Inflammatory macrophage treated with lipopolysaccharide for 1 hour (primary cell): ENCODE data around the gene SIRT5.

Experiments used
- DNase-seq, 2 donors: peaks; one replicate each; pipeline ENCODE4 v3.0.0-alpha.2; 2020 to 2022

The SIRT5 gene

DNA sequence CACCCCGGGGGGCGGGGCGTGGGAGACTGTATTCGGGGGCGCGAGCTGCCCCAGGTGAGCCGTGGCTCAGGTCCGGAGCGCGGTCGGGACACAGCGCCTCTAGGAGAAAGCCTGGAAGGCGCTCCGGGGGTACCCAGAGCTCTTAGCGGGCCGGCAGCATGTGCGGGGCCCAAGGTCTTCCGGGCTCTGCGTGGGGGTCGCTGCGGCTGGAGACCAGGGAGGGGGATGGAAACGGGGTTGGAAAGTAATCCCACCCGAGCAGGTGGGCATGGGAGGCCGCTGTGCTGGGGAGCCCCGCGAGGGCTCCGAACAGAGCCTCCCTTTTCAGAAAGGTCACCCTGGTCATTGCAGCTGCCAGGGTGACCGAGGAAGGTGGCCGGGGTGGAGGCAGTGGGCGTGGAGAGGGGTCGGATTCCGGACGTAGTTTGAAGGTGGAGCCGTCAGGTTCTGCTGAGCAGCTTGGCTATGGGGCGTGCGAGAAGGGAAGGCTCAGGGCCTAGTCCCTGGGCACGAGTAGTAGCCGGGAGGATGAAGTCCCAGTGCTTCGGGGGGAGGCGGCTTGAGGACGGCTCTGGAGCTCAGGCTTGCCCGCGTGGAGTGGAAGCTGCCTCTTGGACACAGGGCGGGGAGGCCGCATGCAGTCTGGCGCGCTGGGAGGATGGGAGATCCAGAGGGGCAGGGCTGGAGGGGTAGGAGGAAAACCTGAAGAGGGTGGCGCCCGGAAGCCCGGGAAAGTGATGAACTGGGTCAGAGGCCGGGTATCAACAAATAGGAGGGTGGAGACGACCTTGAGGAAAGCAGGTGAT is at the start of gene SIRT5:
TSS of gene SIRT5 (plus strand) at position 31 of the 806 bp plus-strand sequence. CDS start 9,510 bp downstream, outside the sequence.
- peak; percentile 63 to 69 for DNase-seq

DNA sequence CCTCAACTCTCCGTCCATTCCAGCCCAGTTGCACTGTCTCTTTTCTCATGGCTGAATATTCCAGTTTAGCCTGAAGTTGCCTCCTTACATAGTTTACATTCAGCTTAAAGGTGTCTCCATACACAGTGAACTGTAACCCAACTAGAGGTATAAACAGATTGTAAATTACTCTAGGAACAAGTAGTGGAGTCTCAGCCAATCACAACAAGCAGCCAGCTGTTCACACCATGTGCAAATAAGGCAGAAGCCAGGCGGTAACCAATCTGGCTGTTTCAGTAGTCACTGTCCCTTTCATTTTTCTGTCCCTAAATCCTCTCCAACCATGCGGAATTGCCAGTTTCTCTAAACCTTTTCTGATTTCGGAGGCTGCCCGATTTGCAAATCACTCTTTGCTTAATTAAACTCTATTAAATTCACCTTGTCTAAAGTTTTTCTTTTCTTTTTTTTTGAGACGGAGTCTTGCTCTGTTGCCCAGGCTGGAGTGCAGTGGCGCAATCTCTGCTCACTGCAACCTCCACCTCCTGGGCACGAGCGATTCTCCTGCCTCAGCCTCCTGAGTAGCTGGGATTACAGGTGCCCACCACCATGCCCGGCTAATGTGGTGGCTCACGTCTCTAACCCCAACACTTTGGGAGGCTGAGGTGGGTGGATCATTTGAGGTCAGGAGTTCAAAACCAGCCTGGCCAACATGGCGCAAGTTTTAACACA is 49.4 kb upstream of the SIRT5 start:
- DNase-seq: no peak

DNA sequence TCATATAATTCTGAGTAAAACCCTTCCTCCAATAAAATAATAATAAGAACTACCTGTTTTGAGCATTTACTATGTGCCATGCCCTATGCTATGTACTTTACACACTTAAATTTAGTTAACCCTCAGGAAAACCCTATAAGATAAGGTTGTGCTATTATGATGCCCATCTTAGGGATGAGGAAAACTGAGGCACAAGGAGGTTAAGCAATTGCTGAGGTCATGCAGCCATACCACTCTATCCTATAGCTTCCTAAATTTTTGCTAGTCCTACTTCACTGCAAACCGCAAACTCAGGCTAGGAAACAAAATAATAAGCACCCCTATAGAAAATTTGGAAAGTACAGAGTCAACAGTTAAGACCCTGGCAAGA is 48.1 kb upstream of the SIRT5 start:
- DNase-seq: no peak

DNA sequence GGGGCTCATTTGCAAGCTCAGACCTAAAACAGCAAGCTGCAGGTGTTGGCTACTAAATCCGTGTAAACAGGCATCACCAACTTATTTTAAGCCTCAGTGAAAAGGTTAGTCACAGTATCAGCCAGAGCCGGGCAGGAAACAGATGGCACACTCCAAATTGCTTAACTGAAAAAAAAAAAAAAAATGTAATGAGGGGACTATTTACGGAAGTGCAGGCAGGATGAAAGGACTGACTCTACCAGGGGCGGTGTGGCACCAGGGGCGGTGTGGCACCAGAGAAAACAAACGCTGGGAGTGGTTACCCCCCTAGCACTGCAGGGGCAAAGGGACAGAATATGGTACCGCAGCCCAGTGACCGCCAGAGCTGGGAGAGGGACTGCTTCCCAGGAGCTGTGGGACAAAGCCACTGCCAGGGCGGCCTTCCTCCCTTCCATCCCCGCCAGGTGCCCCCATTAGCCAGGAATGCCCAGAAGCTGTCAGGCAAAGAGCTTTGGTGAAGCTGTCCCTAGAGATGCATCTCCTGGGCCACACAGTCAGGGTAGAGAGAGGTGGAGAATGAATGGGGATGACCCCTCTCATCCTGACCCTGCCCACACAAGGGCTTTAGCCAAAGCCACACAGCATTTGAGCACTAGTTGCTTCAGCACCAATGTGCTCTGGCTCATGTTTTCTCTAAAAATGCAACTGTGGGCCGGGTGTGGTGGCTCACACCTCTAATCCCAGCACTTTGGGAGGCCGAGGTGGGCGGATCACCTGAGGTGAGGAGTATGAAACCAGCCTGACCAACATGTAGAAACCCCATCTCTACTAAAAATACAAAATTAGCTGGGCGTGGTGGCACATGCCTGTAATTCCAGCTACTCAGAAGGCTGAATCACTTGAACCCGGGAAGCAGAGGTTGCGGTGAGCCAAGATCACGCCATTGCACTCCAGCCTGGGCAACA is 47.4 kb upstream of the SIRT5 start:
- DNase-seq: peak; percentile 57 to 79

DNA sequence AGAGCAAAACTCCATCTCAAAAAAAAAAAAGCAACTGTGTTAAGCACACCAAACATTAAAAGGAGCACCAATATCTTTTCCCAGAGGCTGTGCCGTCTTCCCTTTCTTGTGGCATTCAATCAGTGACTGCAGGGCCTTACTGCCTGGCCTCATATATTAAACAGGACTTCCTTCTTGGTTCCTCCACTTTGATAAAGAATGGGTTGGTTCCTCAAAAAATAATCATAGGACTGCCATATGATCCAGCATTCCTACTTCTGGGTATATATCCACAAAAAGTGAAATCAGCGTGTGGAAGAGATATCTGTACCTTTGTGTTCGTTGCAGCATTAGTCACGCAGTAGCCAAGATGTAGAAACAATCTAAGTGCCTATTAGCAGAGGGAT is 46.7 kb upstream of the SIRT5 start:
- peak; percentile 4 to 44 for DNase-seq

DNA sequence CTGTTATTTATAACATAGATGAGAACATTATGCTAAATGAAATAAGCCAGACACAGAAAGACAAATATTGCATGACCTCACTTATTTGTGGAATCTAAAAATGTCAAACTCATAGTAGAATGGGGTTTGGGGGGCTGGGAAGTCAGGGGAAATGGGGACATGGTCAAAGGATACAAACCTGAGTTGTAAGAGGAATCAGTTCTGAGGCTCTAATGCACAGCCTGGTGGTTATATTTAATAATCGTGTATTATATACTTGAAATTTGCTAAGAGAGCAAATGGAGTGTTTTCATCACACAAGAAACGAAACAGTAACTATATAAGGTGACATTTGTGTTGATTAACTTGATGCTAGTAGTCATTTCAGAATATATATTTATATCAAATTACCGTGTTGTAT is 46.2 kb upstream of the SIRT5 start:
- no peak for DNase-seq

DNA sequence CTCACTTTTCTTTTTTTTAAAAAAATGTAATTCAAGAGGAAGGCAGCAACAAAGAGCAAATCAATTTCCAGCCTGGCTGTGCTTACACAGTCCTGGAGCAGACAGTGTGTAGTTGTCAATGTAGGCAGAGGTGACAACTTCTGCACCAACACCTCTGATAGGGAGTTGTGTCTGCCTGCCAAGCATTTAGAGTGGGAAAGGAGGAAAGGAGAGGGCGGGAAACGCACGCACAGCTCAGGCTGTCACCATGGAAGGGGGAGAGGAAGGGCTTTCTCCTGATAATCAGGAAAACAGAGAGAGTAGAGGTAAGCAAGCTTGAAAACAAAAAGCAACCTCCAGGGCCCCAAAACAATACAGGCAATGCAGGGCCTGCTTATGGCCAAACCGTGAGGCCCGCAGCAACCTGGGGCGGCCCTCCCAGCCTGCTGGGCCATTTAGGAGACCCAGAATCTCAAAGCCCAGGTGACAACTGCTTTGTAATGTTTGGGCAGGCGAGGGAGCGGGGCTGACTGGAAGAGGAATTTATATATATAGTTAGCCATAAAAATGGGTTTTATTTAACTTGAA is 45.5 kb upstream of the SIRT5 start:
- no peak for DNase-seq

DNA sequence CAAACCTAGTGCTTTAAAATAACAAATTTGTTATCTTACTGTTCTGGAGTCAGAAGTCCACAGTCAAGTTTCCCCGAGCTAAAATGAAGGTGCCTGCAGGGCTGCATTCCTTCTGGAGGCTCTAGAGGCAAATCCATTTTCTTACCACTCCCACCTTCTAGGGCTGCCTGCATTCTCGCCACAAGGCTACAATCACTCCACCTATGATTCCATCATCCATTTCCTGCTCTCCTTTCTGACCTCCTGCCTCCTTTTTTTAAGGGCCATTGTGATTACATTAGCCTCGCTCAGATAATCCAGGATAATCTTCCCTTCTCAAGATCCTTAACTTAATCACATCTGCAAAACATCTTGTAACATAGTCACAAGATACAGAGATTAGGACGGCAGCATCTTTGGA is 42.4 kb upstream of the SIRT5 start:
- no peak for DNase-seq

DNA sequence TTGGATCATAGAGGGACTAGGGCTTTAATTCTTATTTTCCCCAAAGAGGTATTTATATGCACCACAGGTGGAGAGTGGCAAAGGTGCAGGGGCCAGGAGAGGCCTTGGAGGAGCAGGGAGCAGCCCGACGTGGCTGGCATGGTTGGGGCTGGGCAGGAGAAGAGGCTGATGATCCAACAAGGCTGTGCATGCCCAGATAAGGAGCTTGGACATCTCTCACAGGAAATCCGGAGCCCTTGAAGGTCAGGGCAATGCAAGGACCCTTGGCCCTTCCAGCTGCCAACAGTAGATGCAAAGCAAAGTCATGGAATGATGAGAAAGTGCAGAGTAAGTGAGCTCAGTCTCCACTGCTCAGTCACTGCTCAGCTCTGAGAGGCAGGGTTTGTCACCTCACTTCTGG is 39.9 kb upstream of the SIRT5 start:
- no peak for DNase-seq

DNA sequence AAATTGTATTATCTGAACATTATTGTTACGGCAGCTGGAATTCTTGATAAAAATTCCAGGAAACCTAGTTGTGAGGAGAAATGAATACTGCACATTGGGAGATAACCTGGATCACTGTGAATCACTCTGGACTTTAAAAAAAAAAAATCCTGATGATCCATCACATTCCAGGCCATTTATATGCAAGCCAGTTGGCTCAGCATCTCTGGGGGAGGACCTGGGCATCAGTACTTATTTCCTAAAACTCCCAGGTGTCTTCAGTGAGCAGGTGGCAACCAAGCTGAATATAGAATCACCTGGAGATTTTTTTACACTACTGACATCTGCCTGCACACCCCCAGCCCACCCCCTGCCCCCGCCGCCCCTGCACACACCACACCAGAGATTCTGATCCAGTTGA is 39.1 kb upstream of the SIRT5 start:
- no peak for DNase-seq

DNA sequence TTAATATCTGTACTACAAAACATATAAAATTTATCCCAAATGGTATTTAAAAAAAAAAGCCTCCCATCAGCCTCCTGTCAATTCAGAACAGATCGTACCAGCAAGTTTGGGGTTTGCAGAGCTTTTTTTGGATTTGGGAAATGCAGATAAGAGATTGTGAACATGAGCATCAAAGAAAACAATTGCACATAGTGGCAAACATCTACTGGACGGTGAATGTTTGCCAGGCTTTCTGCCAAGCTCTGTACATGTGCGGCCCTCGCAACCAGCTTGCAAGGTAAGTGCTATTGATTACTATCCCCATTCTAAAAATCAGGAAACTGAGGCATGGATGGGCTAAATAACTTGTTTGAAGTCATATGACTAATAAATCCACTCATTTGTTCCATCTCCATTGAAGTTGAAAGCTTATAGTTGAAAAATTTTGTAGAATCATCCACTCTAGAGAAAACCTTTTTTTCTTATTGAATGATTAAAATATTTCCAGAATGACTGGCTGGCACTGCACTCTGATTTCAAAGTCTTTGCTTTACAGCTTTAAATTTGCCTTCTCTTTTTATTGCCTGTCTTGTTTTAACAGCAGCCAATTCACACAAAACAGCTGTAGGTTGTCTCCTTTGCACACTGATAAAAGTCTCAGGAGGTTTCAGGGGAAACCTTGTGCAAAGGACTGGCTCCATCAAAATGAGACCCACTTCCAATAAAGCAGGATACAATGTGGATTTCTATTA is 37.4 kb upstream of the SIRT5 start:
- no peak for DNase-seq

DNA sequence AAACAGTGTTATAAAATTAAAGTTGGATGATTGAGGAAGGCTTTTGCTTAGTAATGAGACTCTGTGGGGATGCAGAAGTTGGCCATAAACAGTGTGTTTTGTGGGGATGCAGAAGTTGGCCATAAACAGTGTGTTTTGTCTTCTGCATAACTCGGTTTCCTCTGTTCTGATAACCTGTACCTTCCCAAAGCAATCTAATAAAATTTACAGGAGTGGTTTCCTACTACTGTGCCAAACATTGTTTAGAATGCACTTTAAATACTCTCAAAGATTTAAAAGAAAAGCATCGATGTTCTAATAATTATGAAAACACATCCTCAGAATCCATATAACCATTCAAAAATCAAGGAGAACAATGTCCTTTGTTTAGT is 36.9 kb upstream of the SIRT5 start:
- DNase-seq: no peak

DNA sequence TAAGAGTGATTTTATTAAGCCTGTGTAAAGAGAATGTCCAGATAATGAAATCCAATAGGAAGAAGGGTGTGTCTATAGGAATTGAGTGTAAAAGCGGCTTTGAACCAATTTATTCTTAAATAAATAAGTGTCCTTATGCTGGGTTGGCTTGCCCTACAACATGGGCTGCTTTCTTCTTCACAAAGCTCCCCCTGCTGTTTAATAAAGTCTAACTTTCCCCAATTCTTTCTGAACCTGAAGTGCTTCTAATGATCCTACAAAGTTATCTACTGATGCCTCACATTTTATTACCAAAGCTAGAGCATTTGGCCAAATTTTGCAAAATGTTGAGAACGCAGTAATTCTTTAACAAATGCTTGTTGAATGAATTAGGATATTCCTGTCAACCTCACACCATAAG is 36.3 kb upstream of the SIRT5 start:
- DNase-seq: peak; percentile 16 to 56

DNA sequence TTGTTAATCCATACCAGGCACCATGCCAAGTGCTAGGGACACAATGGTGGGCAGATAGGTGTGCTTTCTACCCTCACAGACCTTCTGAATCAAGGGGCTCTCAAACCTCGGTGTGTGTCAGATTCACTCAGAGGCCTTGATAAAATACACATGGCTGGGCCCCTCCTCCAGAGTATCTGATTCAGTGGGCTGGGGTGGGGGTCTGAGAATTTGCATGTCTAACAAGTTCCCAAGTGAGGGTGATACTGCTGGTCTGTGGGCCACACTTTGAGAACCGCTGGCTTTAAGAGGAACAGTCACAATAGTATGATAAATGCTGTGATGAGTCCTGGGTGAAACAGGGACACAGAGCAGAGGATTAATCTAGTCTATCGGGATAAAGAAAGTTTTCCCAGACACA is 35.8 kb upstream of the SIRT5 start:
- DNase-seq: no peak

DNA sequence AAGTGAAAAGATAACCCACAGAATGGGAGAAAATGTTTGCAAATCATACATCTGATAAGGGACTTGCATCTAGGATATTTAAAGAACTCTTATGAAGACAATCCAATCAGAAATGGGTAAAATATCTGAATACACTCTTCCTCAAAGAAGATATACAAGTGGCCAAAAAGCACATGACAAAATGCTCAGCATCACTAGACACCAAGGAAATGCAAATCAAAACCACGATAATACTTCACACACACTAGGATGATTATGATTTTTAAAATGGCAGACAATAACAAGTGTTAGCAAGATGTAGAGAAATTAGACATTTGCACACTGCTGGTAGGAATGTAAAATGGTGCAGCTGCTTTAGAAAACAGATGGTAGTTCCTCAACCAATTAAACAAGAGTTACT is 34.8 kb upstream of the SIRT5 start:
- no peak for DNase-seq

DNA sequence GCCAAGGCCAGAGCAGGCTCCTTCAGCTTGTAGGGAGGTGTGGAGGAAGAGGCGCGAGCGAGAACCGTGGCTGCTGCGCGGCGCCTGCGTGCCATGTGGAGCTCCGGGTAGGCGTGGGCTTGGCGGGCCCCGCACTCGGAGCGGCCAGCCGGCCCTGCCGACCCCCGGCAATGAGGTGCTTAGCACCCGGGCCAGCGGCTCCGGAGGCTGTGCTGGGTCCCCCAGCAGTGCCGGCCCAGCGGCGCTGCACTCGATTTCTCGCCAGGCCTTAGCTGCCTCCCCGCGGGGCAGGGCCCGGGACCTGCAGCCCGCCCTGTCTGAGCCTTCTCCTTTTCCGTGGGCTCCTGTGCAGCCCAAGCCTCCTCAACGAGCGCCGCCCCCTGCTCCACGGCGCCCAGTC is 32.9 kb upstream of the SIRT5 start:
- no peak for DNase-seq

DNA sequence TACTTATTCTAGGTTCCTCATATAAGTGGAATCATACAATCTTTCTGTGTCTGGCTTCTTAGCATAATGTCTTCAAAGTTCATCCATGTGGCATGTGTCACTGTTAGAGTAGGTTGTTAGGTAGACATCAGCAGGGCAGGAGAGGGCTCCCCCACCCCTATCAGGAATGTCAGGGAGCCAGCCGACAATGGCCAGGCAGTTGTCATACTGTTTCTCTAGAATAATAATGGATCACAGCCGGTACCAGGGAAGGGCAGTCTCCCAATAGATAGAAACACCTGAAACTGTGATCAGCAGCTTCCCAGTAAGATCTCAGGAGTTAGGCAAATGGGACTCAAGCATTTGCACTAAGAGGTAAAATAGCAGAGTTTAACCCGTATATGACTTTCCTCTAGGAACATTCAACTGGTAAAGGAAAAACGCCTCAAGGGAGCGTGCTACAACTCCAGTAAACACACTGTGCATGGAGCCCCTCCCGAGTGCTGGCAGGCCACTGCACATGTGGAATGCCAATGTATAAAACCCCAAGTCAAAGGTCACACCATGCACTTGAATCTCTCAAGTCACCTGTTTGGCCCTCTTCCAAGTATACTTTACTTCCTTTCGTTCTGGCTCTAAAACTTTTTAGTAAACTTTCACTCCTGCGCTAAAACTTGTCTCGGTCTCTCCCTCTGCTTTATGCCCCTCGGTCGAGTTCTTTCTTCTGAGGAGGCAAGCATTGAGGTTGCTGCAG is 29.8 kb upstream of the SIRT5 start:
- no peak for DNase-seq

DNA sequence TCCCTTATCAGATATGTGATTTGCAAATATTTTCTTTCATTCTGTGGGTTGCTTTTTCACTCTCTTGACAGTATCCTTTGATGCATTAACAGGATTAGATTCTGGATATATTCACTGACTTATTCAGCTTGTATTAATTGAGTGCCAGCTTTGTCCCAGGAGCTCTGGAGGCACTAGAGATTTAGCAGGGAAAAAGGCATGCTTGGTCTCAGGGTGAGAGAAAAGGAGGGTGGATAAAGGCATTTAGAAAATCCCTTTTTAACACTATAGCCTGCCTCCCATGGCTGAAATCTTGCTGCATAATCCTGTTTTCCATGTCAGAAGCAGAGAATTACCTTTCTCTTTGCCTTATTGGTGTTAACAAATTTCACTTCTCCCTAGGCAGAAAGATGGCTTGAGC is 28.5 kb upstream of the SIRT5 start:
- no peak for DNase-seq

DNA sequence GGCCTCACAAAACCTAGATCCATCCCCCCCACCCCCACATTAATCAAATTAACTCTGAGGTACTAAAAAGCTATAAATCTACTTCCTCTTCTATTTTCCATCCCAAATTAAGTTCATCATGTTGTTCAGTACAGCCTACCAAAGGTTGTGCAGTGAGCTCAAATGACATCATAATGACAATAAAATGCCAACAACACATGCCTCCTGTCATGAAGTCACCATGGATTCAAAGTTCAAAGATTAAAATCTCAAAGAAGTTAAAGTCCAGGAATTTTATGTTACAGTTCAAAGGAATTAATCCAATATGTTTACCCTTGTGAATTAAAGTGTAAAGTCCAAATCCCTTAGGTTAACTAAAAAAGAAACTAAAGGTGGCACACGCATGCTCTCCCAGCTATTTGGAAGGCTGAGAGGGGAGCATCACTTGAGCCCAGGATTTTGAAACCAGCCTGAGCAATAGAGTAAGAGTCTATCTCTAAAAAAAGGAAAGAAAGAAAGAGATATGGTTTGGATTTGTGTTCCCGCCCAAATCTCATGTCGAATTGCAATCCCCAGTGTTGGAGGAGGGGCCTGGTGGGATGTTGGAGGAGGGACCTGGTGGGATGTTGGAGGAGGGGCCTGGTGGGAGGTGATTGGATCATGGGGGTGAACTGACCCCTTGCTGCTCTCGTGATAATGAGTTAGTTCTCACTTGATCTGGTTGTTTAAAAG is 25.7 kb upstream of the SIRT5 start:
- DNase-seq: no peak

DNA sequence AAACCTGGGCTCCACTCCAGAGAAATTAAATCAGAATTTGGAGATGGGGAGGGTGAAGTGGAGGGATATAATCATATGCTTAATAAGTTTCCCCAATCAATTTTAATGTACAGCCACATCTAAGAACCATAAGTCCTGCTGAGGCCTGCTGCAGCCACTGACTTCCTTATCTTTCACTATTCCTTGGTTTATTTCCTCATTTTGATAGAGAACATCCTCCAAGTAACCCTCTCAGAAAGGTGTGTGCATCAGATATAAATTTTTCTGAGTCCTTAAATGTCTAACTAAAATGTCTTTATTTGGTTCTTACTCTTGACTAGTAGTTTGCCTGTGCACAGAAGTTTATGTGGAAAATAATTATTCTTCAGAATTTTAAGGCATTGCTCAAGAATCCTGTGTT is 23.7 kb upstream of the SIRT5 start:
- DNase-seq: no peak

DNA sequence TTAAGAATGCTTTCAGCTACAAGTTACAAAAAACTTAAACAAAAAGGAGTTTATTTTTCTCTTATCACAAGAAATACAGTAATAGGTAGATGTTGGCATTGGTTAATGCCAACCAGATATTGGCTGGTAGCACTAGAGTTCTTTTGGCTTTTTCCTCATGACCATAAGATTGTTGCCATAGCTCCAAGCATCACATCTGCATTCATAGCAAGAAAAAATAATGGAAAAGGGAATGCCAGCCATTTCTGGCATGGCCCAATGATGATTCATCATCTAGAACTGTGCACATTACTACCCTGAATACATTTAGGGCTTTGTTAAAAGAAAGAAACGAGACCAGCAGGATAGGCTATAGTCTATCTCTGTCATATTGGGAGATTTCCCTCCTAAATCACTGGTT is 20.8 kb upstream of the SIRT5 start:
- DNase-seq: no peak
